Ramos (cell line): Measurements from ENCODE around the gene WDR20.

ENCODE experiments used
- in situ Hi-C: fragments of 300-500 bp; cut with MboI; formaldehyde crosslinking; loops from one replicate; pipeline ENCODE4 v1.14.3; 2022; ENCODE audit warnings: low sequenced_read_pairs; ENCODE audit not compliant: unreplicated experiment

Gene WDR20

DNA sequence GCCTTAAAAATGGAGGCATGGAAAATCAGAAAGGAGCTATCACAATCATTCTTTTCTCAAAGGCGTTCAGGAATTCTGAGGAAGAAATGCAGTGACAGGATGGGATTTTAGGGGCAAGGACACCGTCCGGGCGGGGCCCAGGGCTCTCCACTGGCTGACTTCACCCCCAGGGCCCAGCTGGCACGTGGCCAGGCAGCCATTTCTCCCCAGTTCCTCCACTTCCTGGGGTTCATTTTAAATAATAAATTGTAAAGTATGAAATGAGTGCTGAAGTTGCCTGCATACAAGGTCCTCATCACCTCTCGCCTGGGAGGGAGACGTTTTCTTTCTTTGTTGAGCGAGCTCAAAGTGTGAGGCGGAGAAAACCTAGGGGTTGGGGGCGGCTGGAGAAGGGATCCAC lies 73.8 kb downstream of the WDR20 start:
- in situ Hi-C loops: no loop called here

- in situ Hi-C loops: no loop called here
Observed at GRCh38 chr14:102213984-102214658, 74.4 kb downstream of the WDR20 start.

DNA sequence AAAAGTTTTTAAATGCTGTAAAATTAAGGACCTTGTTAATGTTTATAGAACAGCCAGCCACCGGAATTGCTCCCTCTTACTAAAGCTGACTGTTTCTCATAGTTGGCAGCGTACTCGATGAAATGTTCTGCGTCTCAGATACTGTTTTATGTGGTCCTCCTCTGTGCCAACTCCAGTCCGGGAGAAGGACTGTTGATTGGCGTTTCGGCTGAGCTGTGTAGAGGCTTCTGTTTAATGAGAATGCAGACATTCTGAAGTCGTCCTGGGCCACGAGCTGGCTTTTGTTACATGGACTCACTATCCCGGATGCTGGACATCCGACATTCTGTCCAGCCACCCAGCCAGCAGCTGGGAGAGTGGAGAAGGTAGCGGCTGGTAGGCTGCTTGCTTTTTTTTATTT lies 75.4 kb downstream of the WDR20 start:
- in situ Hi-C loops: no loop called here

- in situ Hi-C loops: no loop called here
Observed at GRCh38 chr14:102215576-102216250, 76.0 kb downstream of the WDR20 start.

DNA sequence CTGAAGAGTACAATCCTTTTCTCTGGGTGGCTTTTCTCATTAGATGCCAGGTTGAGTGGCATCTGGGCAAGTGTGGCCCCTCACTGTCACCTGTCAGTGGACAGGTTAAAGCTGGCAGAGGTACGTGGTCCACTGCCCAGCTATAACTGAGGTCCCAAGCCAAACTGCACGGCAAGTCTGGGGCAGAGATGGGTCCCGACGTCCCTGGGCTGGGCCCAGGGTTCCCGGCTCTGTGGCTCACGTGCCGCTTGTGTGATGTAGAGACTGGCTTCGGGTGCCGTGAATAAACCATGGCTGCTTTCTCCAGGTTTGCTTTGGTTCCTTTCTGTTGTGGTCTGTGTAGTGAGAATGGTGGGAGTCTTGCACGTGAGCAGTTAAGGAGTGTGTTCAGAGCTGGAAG lies 77.7 kb downstream of the WDR20 start:
- in situ Hi-C loops: no loop called here

GRCh38 chr14:102217987-102218421 lies 78.3 kb downstream of the WDR20 start:
- in situ Hi-C loops: no loop called here

GRCh38 chr14:102218688-102219087 lies 79.0 kb downstream of the WDR20 start:
- in situ Hi-C loops: no loop called here

DNA sequence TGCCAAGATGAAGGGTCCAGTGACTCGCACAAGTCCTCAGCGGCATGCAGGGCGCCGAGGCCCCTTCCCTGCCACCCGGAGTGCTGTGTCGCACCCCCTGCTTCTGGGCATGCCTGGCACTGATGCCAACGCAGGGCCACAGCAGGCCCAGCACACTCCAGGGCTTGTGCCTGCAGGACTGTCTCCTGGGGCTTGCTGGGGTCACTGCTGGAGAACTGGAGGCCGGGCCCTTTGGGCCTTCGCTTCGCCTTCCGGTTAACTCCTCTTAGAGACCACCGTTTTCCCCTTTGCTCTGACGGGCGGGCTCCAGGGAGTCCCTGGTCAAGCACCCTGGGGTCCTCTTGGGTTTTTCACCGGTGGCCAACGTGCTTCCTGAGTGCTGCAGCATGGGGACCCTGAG lies 79.6 kb downstream of the WDR20 start:
- in situ Hi-C loops: no loop called here

DNA sequence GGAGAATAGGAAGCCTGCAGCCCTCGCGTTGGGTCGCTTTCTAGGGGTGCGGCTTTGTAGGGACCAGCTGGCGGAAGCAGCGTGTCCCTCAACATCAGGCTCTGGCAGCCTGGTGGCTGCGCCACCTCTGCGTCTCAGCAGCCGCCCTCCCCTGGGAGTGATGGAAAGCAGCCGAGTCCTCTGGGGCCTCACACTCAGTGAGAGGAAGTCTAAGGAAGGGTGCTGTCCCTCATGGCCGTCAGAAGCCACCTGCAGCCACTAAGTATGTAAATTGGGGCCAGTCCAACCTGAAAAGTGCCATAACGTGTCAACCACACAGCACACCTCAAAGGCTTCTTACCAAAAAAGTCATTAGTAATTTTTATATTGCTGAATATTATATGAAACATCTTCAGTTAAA lies 80.3 kb downstream of the WDR20 start:
- in situ Hi-C loops: no loop called here

GRCh38 chr14:102221026-102221425 lies 81.3 kb downstream of the WDR20 start:
- in situ Hi-C loops: no loop called here

DNA sequence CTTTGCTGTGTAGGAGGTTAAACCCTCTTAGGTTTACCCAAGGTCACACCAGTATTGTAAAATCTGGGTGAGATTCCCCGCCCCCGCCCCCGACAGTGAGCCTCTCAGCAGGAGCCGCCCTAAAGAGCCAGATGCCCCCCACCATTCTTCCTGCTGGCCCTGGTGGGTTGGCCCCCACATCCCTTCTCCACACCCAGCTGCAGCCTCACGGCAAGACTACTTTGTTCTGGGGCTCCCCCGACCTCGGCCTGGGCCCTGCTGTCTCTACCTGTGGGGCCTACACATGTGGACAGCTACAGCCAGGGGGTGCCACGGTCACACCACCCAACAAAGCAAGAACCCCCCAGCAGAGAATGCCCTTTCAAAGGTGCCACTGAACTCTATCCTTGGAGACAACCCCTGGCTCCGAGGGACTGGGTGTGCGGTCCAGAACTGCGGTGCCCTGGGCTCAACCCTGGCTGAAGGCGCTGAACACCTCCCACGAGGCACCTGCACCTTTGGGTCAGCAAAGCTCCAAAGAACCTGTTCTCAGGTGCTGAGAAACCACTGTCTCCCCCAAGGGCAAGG lies 82.4 kb downstream of the WDR20 start:
- in situ Hi-C loops: no loop called here

DNA sequence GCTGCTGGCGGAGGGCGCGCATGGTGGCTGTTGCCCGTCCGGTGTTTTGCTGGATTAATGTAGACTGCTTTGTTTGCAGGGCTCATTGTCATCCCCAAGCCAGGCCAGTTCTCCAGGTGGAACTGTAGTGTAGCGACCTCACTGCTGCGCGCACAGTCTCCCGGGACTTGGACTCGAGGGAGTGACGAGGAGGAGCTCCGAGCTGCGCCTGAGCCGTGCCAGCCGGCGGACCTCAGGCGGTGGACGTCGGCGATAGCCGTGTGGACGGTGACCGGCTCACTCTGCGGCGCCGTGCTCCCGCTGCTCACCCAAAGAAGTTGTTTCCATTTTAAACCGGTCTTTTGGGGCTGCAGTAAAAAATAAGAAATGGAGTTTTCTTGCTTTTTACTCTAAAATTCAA lies 83.1 kb downstream of the WDR20 start:
- in situ Hi-C loops: no loop called here

DNA sequence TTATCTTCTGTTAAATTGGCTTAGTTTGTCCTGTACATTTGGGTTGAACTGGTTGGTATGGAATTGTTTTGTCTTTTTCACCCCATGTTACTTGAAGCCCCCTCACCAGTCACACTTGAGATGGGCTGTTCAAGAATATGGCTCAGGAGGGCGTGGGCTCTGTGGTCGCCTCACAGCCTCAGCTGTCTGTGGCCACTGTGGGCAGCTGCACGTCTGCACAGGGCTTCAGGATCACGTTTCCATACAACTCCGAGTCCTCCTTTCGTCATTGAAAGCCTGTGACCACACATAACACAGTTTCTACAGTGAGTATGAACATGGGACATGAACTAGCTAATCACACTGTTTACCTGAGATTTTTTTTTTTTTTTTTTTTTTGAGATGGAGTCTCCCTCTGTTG lies 84.0 kb downstream of the WDR20 start:
- in situ Hi-C loops: no loop called here

DNA sequence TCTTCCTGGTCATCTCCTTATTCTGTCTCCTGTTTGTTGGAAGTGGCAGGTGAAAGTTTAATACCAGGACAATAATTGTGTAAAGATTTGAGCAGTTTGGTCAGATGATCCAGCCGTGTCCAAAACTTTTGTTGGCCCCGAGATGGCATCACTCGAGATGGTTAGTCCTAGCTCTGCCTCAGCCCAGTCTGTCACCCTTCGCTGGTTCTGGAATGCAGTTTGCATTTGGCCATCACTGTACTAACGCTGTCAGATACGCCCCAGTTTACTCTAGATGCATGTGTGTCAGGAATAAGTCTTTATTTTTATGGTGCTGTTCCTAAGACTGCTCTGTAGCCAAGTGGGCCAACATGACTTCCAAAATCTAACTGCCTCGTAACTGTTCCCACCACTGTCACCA lies 85.7 kb downstream of the WDR20 start:
- in situ Hi-C loops: no loop called here

GRCh38 chr14:102225936-102226335 lies 86.2 kb downstream of the WDR20 start:
- in situ Hi-C loops: no loop called here

DNA sequence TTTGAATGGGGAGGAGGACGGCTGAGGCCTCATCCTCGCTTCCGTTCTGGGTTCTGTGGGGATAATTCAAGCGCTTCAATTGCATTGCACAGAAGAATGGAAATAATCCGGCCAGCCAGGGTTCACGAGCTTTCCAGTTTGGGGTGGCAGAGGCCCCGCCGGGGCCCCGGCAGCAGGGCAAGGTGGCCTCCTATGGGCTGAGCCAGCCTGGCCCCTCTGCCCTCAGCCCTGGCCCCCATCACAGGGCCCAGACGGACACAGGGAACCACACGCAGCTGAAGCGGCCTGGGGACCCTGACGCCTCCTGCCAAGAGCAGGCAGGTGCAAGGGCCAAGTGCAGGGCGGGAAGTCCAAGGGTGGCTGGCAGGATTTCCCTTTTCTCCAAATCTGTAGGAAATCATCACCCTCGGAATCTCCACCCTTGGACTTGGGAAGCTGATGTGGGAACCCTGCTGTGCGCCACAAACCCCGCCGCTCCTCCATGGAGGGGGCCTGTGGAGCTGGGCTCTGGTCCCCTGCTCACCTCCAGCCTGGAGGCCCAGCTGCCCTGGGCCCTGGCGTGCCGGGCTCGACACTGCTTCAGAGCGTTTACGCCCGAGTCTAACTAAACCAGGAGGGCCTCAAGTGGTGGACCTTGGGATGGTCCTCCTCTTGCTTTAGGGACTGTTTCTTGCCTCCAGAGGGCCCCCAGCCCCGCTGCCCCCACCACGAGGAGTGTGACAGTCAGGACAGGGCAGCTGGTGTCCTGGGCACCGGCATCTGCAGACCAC lies 86.8 kb downstream of the WDR20 start:
- in situ Hi-C loops: no loop called here

GRCh38 chr14:102227184-102227964 lies 87.7 kb downstream of the WDR20 start:
- in situ Hi-C loops: no loop called here

GRCh38 chr14:102229071-102229738 lies 89.5 kb downstream of the WDR20 start:
- in situ Hi-C loops: no loop called here

GRCh38 chr14:102229739-102230092 lies 90.0 kb downstream of the WDR20 start:
- in situ Hi-C loops: no loop called here
